HG03066 (cell line): Measurements from ENCODE around the gene PLCH2.
A peak's percentile ranks its signal among the peaks of the same experiment; 100 is the strongest.

ENCODE experiments used
- ATAC-seq: cut with Tn5 transposase; IDR thresholded peaks from one replicate; pipeline ENCODE4 v1.9.1; 2021; ENCODE audit warnings: low read depth; ENCODE audit not compliant: unreplicated experiment

PLCH2 gene

GRCh38 chr1:2525572-2525919 lies 49.5 kb downstream of the PLCH2 start:
- no peak for ATAC-seq

DNA sequence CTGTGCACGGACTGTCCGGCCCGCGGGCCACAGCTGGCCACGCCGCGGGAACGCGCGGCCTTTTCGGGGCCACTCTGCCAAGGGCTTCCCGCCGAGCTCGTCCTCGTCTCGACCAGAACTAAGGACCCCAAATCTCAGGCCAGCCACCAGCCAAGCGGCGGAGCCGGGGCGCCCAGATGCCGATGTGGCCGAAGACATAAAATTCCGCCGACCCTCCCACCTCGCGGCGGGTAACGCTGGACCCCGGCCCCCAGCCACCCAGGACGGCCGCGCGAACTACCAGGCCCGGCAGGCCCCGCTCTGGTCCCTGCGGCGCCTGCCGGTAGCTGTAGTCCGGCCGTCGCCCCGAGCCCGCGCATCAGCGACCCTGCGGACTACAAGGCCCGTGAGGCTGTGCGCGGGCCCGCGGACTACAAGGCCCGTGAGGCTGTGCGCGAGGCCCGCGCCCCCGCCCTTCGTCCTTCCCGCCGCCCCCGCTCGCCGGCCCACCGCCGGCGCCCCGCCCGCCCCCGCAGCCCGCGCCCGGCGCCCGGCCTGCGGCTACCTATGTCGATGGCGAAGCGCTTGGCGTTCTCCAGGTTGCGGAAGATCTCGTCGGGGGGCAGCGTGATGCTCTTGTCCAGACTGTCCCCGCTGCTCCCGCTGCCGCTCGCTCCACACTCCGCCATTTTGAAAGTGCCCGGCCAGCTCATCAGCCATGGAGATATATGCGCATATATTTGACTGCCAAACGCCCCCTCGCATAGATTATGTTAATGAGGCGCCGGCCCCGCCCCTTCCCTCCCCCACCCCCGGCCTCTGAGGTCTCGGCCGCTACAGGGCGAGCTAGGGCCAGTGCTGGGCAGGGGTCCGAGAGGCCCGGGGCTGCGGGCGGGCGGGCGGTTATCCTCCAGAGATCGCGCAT lies 50.1 kb downstream of the PLCH2 start, which contains the start of gene PANK4:
Gene PANK4 (minus strand): TSS at position 677 of the 904 bp plus-strand sequence. CDS start 9 bp downstream, at position 668.
- peak; percentile 86 for ATAC-seq

DNA sequence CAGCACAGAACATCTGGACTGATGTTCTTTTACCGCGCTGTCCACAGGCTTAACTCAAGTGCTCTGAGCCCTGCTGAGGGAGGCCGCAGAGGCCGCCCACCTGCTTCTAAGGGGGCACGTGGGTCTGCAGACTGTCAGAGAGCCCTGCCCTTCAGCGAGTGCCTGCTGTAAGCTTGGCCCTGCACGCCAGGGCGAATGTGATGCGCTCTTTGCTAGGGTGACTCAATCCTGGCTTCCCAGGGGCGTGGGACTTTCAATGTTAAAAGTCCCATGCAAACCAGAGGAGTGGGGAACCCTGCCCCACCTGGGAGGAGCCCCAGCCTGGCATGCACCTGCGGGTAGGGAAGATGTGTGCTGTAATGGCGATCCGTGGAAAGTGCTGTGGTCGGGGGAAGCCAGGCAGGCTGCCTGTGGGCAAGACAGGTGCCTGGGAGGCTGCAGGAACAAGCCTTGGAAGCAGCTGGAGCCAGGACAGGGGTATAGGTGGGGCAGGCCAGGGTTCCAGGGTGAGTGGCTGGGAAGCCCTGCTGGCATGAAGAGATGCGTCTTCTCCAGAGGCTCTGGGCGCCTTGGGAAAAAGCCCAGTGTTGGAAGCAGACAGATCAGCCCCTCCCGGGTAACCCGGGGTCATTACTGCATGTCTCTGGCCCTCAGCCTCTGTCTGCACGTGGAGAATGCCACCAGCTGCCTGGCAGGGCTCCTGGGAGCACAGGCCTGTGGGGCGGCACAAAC lies 50.9 kb downstream of the PLCH2 start:
- peak; percentile 33 for ATAC-seq

DNA sequence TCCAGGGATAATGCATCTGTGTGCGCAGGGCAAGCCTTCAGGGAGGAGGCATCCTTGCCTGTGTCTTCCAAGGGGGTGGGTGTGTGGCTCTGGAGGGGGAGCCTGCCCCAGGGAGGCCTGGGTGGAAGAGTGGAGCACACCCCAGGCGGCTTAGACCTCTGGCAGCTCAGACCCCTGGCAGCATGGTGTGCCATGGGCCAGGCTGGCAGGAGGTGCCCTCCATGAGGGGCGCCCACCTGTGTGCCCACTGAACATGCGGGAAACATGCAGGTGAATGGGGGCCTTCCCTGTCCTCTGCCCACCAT lies 51.4 kb downstream of the PLCH2 start:
- ATAC-seq, result no peak

GRCh38 chr1:2528016-2528415 lies 51.9 kb downstream of the PLCH2 start:
- no peak for ATAC-seq

GRCh38 chr1:2528611-2528965 lies 52.5 kb downstream of the PLCH2 start:
- no peak for ATAC-seq

DNA sequence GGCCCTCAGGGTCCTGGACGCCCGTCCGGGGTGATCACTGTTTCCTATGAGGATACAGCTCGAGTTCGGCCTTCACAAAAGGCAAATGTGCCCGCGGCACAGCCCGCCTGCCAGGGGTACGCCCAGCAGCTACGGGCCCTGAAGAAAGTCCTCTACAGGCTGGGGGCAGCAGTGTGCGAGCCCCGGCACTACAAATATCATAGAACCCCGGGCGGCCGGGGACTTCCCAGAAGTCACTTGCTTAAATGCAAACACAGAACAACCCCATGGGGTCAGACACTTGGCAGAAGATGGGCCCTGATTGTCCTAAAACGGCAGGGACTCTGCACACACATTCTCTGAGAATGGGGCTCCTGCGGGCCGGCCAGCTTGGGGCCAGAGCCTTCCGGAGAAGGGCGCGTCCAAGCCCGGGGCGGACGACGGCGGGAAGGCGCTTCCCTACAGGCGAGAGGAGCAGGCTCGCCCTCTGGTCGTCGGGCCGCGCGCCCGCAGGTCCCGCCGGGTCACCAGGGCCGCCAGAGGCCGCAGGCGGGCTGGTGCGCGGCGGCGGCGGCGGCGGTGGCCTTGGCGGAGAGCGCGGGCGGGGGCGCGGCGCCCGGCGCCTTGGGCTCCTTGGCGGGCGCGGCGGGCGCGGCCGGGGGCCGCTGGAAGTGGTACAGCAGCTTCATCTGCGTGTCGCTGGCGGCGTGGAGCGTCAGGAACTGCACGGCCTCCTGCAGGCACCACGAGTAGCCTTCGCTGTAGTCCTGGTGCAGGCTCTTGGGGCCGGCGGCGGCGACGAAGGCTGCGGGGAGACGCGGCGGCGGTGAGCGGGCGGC lies 53.1 kb downstream of the PLCH2 start:
- ATAC-seq, result no peak

GRCh38 chr1:2529784-2530512 lies 53.9 kb downstream of the PLCH2 start, which contains the start of gene HES5:
TSS of gene HES5 (minus strand) at chr1:2530263. CDS start at chr1:2530164, 99 bp downstream.
- no peak for ATAC-seq

GRCh38 chr1:2530513-2531361 lies 54.6 kb downstream of the PLCH2 start:
- ATAC-seq, result no peak

DNA sequence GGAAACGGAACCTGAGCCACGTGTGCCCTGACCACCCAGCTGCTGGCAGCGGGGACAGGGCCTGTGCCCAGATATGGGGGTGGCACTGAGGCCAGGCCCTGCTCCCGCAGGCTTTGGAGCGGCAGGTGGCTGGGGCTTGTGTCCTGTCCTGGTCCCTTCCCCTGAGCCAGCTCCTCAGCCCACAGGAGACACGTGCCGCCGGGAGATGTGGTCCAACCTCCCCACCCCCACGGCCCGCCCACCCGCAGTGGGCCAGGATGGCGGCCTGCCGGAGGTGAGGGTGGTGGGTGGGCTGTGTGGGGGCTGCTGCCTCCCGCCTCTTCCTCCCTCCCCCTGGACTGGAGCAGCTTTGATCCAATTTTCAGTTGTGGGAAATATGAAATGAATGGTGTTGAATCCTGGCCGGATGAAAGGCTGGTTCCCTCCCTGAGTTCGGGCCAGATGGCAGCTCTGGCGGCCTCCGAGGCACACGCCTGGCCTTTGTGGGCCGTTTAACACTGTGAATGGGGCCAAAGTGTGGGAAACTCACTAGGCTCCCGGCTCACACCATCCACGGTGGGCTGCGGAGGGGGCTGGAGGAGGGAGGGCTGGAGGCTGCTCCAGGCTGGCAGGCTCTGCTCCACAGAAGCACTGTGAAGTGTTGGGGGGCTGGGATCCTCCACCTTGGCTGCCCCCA lies 56.5 kb downstream of the PLCH2 start:
- no peak for ATAC-seq

DNA sequence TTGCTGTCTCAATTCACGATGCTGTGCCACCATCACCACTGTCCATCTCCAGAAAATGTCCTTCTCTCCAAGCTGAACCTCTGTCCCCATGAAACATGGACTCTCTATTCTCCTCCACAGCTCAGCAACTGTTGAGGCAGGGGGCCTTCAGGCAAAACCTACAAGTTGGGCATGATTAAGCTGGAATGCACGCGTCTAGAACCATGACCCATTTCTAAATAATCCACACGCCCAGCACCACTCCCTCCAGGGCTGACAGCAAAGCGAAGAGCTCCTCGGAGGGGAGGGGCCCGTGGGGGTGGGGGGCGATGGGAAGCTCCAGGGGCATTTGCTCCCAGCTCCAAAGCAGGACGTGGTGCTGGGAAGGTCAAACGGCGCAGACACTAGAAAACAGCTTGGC lies 57.3 kb downstream of the PLCH2 start:
- ATAC-seq, result no peak

GRCh38 chr1:2534315-2534686 lies 58.2 kb downstream of the PLCH2 start:
- ATAC-seq, result no peak

- no peak for ATAC-seq
Observed at GRCh38 chr1:2534687-2535441, 58.8 kb downstream of the PLCH2 start.

DNA sequence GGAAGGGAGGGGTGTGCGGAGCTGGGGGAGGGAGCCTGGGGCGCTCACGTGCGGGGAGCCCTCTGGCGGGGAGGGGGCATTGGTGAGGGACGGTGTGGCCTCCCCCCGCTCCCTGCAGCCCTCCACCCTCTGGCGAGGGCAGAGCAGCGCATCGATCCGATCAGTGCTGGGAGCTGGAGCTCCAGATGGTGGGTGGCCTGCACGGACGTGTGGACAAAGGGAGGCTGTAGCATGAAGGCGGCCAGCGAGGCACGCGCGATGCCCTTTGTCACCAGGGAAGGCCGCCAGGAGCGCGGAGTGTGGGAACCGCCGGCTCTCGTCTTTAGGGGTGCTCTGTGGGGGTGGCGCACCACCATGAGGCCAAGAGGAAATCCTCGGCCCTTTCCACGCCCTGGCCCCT lies 59.4 kb downstream of the PLCH2 start:
- ATAC-seq, result no peak

GRCh38 chr1:2535981-2536380 lies 59.9 kb downstream of the PLCH2 start:
- no peak for ATAC-seq

- no peak for ATAC-seq
Observed at GRCh38 chr1:2537784-2538115, 61.7 kb downstream of the PLCH2 start.

DNA sequence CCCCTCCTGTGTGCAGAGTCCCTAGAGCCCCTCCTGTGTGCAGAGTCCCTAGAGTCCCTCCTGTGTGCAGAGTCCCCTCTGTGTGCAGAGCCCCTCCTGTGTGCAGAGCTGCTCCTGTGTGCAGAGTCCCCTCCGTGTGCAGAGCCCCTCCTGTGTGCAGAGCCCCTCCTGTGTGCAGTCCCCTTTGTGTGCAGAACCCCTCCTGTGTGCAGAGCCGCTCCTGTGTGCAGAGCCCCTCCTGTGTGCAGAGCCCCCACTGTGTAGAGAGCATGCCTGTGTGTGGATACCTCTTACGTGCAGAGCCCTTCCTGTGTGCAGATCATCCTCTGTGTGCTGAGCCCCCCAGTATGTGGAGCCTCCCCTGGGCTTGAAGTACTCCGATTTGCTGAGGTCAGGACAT lies 62.3 kb downstream of the PLCH2 start:
- ATAC-seq, result no peak

- ATAC-seq, result no peak
Observed at GRCh38 chr1:2538872-2539271, 62.8 kb downstream of the PLCH2 start.
